ENCODE measurements around the gene SPTBN4. TPM values are rescaled to one million over a fixed set of nuclear protein-coding genes. Genes with fewer than 3 reads are reported as not detected.
"Not testable (repeated sequence)": the region's sequence is repeated elsewhere in the genome, so short reads cannot be mapped to it uniquely, and the experiment has no call there.

Gene SPTBN4
- 4.2 and 6.3 TPM in 2 replicates for total RNA-seq (2014; rRNA removed; shearing (Covaris generic); ENCODE audit: low replicate concordance)

DNA sequence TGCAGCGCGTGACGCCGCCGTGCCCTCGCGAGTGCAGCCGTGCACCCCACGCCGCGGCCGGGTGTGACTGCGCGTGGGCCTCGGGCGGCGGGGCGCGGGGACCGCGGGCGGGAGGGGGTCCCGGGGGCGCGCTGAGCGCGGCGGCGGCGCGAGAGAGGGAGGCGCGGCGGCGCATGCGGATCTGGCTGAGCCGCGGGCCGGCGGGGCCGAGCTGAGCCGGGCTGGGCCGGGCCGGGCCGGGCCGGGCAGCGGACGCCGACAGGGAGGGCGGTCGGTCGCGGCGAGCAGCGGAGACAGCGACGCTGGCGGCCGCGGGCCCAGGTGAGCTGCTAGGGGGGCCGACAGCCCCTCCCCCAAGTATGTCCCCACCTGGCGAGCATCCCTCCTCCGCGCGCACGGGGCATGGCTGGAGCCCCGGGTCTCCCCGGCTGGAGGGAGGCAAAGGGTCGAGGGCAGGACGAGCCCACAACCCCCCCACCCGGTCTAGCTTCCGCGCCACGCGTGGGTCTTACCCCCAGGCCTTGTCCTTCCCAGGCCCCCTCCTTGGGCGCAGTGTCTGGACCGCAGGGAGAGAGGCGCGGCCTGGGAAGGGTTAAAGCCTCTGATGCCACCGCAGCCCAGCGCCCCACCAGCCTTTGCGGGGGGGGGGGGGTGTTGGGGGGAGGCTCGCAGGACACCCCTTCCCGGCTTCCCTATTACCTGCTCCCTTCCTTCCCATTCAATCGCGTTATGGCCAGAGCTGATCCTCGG lies at the start of gene SPTBN4:
SPTBN4 (plus strand) TSS at position 17 of the 750 bp plus-strand sequence. CDS start 5,621 bp downstream, outside the sequence.
- no peak for DNase-seq (ENCODE audit: low read depth)
- in situ Hi-C loops (cut with HindIII; ENCODE audit: low pct_unique_long_range_greater_than_20kb, low sequenced_read_pairs), result no loop called here

DNA sequence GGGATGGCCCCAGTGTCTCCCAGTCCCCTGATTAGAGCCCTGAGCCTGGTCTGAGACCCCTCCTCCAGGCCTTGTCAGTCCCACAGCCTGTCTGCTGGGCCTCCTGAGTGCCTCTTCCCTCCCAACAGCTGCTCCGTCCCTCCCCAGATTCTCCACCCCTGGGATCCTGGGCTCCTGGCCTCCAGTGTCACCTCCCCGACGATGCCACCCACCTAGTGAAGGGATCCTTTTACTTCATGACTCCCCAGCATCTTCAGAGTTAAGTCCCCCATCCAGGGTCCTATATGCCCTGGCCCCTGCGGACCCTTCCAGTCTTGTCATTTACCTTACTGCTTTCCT lies 49.2 kb upstream of the SPTBN4 start:
- DNase-seq (ENCODE audit: low read depth), result no peak
- in situ Hi-C loops (cut with HindIII; ENCODE audit: low pct_unique_long_range_greater_than_20kb, low sequenced_read_pairs), result no loop called here

DNA sequence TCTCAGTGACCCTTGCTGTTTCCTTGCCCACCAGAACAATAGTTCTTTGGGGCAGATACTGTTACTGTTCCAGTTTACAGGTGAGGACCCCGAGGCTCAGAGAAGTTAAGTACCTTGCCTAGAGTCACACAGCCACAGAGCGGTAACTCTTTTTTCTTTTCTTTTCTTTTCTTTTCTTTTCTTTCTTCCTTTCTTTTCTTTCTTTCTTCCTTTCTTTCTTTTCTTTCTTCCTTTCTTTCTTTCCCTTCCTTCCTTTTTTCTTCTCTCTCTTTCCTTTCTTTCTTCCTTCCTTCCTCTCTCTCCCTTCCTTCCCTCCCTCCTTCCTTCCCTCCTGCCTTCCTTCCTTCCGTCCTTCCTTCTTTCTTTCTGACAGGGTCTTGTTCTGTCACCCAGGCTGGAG lies 48.8 kb upstream of the SPTBN4 start:
- no peak for DNase-seq (ENCODE audit: low read depth)
- in situ Hi-C loops (cut with HindIII; ENCODE audit: low pct_unique_long_range_greater_than_20kb, low sequenced_read_pairs), result no loop called here

DNA sequence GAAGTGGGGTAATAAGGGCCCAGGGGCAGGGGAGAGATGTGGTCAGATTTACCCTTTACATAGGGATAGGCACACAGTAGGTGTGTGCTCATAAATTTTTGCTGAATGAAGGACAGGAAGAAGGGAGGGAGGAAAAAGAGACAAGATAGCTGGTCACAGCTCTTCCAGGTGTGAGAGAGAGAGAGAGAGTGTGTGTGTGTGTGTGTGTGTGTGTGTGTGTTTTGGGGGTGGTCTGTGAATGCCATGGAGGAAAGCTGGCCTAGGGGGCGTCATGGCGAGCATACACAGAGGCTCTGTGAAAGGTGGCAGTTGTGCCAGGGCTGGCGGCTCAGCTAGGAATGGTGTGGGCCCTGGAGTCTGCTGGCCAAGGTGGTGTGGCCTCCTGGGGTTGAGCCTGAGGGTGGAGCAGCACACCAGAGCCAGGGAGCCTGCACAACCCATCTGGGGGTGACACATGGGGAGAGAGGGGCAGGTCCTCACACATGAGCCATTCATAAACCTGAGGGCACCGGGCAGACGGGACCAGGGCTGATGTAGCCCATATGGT lies 47.7 kb upstream of the SPTBN4 start:
- no peak for DNase-seq (ENCODE audit: low read depth)
- in situ Hi-C loops (cut with HindIII; ENCODE audit: low pct_unique_long_range_greater_than_20kb, low sequenced_read_pairs), result no loop called here

DNA sequence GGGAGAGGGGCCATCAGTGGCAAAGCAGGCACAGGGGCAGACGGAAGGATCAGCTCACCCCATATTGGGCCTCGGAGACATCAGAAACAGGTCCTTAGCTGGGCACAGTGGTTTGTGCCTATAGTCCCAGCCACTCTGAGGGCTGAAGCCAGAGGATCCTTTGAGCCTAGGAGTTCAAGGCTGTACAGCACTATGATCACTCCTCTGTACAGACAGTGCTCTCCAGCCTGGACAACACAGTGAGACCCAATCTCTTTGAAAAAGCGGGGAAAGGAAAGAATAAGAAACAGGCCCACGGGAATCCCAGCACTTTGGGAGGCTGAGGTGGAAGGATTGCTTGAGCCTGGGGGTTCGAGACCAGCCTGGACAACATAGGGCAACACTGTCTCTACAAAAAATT lies 47.0 kb upstream of the SPTBN4 start:
- no peak for DNase-seq (ENCODE audit: low read depth)

DNA sequence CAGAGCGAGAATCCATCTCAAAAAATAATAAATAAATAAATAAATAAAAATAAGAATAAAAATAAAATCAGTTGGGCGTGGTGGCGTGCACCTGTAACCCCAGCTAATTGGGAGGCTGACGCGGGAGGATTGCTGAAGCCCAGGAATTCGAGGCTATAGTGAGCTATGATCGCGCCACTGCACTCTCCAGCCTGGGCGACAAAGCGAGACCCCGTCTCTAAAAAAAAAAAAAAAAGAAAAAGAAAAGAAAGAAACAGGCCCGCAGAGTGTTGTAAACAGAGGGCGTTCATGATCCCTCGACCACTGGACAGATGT lies 46.4 kb upstream of the SPTBN4 start:
- no peak for DNase-seq (ENCODE audit: low read depth)
- in situ Hi-C loops (cut with HindIII; ENCODE audit: low pct_unique_long_range_greater_than_20kb, low sequenced_read_pairs), result no loop called here

More for the DNA sequence above, 47.0 kb upstream of the SPTBN4 start:
- in situ Hi-C loops (cut with HindIII; ENCODE audit: low pct_unique_long_range_greater_than_20kb, low sequenced_read_pairs), result no loop called here

DNA sequence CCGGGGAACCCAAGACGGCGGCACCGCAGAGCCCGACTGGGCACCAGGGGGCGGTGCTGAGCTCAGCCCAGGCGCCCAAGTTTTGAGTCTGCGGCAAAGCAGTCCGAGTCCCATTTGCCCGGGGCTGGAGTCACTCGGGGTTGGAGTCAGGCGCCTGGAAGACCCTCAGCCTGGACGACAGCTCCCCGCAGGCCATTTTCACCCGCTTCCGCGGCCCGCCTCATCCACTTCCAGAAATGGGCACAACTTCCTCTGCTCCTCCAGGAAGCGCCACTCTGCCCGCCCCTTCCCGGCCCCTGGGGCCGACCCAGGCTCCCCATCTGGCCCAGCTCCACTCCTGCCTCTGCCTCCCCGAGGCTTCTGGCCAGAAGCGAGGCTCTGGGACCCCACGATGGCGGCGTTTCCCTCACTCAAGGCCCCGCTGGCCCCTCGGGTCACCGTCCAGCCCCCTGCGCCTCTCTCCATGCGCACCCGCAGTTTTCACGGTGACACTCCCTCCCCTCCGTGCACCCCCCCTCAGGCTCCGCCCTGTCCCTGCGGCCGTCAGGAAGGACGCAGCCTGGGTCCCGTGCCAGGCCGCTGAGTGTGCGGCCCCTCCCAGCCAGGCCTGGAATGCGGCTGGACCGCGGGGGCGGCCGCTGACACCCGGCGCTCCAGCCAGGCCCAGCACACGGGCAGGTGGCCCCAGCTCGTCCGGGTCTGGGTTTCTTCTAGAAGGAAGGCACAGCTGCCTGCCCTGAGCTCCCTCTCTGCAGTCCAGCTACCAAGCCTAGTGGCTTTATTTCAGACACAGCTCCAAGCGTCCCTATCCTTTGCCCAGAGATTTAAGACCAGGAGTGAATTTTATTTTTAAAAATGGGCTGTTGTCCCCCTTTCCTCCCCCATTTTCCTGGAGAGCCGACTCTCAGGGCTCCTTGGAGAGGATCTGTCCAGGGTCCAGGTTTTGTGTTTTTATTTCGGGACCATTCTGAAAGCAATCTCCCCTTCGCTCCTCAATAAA lies 45.7 kb upstream of the SPTBN4 start:
- DNase-seq (ENCODE audit: low read depth), result peak; percentile 97
- in situ Hi-C loops (cut with HindIII; ENCODE audit: low pct_unique_long_range_greater_than_20kb, low sequenced_read_pairs), result no loop called here

DNA sequence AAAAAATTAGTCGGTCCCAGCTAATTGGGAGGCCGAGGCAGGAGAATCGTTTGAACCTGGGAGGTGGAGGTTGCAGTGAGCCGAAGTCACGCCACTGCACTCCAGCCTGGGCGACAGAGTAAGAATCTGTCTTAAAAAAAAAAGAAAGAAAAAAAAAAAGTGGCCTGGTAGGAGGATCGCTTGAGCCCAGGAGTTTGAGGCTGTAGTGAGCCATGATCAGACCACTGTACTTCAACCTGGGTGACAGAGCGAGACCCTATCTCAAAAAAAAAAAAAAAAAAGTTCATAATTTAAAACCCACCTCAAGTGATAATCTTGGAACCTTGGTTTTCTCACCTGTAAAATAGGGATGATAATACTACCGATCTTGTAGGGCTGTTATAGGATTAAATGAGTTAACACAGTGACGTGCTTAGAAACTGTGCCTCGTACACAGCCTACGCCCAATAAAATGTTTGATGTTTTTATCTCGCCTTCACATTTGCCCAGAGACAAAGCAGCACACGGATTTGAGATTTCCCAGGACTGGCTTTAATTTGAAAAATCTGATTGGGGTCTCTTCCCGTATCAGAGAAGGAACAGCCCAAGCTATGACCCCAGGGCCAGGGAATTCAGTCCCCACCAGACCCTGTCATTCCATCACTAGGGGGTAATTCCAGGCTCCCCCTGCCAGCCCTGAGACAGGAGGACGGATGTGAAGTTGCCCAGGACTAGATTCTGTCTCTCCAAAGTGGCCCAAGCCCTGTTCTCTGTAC lies 44.6 kb upstream of the SPTBN4 start:
- DNase-seq (ENCODE audit: low read depth), result no peak
- in situ Hi-C loops (cut with HindIII; ENCODE audit: low pct_unique_long_range_greater_than_20kb, low sequenced_read_pairs), result no loop called here

DNA sequence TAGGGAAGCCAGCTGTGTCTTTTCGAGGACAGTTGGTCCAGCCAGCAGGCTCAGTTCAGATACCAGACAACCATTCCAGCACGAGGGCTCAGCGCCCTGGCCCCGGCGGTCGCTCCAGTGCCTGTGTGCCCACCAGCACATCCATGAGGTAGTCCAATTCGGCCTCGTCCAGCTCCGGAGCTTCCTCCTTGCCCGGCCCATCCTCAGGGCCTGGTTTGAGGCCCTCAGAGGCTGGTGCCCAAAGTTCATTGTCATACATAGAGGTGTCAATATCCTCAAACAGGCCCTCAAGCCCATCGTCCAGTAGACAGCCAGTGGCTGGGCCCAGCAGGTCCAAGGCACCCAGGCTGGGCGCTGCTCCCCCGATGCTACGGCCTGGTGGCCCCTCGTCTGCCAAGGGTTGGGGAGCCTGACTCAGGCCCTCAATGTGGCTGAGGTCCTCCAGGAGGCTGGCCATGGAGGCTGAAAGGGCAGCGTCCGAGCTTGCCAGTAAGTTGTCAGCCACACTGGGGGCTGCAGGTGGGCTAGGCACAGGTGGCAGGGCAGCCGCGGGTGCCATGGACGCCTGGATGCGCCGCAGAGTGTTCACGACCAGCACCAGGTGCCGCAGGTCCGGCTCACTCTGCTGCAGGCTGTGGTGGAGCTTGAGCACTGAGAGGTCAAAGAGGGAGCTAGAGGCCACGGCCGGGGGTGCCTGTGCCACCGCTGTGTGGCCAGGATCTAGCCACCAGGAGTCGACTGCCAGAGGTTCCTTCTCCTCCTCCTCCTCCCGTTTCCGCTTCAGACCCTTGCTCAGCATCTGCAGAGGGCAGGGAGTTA lies 43.8 kb upstream of the SPTBN4 start:
- in situ Hi-C loops (cut with HindIII; ENCODE audit: low pct_unique_long_range_greater_than_20kb, low sequenced_read_pairs), result no loop called here
- DNase-seq (ENCODE audit: low read depth), result no peak

DNA sequence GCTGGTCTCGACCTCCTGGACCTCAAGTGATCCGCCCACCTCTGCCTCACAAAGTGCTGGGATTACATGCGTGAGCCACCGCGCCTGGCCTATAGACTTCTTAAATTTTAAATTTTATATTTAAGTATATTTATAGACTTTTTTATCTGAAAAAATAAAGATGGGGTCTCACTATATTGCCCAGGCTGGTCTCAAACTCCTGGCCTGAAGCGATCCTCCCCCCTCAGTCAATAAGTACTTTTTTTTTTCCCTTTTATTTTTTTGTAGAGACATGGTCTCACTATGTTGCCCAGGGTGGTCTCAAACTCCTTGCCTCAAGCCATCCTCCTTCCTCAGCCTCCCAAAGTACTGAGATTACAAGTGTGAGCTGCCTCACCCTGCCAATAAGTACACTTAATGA lies 42.9 kb upstream of the SPTBN4 start:
- in situ Hi-C loops (cut with HindIII; ENCODE audit: low pct_unique_long_range_greater_than_20kb, low sequenced_read_pairs), result no loop called here
- no peak for DNase-seq (ENCODE audit: low read depth)

DNA sequence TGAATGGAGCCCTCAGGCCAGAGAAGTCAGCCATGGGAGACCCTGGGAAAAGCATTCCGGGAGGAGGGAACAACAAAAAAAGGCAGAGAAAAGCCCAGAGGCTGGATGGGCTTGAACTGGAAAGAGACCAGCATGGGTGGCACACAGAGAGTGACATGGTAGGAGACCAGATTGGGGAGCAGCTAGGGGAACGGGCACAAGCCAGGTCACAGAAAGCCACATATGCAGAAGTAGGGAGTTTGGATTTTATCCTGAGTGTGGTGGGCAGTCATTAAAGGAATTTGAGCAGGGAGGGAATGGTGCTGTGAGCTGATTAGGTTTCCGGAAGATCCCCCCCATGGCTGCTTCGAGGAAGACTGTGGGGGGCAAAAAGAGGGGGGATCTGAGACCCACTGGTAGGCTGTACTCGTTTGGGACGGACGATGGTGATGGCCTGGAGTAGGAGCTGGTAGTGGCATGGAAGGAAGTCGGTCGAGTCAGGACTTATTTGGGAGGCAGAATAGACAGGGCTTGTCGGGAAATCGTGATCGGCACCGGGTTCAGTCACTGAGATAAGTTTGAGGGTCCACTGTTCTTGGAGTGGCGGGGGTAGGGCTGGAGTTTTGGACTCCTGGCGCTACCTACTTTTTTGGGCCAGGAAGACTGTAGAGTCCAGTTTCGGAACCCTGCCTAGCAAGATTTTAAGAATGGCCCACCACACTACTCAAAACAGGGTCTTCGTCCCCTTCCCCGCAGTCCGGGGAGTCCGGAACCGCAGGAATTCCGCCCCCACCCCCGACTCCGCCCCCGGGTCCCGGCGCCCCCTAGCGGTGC lies 42.0 kb upstream of the SPTBN4 start:
- peak; percentile 44 for DNase-seq (ENCODE audit: low read depth)

DNA sequence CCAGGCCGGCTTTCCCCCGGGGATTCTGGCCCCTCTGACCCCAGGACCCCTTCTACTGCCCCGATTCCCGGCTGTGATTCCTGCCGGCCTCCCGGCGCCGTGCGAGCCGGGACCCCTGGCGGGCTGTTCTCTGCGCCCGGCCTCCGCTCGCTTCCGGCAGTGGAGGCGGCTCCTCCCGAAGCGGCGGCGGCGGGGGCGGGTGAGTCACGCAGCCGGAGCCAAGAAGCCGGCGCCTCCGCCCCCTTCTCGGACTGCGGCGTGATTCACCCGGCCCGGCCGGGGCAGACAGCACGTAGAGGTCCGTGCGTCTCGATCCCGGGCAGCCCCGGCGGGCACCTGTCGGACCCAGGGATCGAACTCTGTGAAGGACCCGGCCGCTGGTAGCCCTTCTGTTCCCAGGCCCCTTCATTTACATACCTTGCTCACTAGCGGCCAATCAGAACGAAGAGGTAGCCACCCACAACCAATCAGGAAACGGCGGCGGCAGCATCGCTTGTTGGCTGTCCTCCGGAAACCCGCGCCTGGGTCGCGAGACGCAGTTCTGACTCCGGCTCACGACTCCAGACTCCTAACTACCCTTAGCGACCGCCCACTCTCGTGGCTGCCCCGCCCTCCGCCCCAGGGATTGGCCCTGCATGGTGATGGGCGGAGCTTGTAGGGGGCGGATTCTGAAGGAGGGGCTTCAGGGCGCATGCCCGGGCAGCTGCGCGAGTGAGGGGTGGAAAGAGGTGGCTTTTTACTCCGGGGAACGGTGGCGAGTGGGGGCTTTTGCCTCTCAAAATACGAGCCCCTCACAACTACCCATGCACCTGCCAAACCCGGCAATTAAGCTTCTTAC lies 41.1 kb upstream of the SPTBN4 start, which contains the start of gene SERTAD1:
SERTAD1 (minus strand) TSS at position 543 of the 838 bp plus-strand sequence. CDS start 2,446 bp downstream, outside the sequence.
- DNase-seq (ENCODE audit: low read depth), result peak; percentile 100
- in situ Hi-C loops (cut with HindIII; ENCODE audit: low pct_unique_long_range_greater_than_20kb, low sequenced_read_pairs), result no loop called here

More for the DNA sequence above, 42.0 kb upstream of the SPTBN4 start:
- in situ Hi-C loops (cut with HindIII; ENCODE audit: low pct_unique_long_range_greater_than_20kb, low sequenced_read_pairs), result no loop called here

DNA sequence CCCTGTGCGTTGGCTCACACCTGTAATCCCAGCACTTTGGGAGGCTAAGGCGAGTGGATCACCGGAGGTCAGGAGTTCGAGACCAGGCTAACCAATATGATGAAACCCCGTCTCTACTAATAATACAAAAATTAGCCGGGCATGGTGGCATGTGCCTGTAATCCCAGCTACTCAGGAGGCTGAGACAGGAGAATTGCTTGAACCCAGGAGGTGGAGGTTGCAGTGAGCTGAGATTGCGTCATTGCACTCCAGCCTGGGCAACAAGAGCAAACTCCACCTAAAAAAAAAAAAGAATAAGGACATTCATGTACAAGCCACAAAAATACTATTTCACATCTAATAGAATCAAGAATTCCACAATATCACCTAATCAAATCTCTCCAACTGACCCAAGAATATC lies 38.6 kb upstream of the SPTBN4 start:
- DNase-seq (ENCODE audit: low read depth); in situ Hi-C loops (cut with HindIII; ENCODE audit: low pct_unique_long_range_greater_than_20kb, low sequenced_read_pairs): not testable (repeated sequence)

DNA sequence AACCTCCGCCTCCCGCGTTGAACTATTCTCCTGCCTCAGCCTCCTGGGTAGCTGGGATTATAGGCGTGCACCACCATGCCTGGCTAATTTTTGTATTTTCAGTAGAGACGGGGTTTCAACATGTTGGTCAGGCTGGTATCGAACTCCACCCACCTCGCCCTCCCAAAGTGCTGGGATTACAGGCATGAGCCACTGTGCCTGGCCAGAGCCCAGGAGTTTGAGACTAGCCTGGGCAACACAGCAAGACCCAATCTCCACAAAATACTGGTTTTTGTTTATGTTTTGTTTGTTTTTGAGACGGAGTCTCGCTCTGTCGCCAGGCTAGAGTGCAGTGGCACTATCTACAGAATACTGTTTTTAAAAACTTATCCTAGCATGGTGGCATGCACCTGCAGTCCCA lies 36.6 kb upstream of the SPTBN4 start:
- in situ Hi-C loops (cut with HindIII; ENCODE audit: low pct_unique_long_range_greater_than_20kb, low sequenced_read_pairs); DNase-seq (ENCODE audit: low read depth): not testable (repeated sequence)

DNA sequence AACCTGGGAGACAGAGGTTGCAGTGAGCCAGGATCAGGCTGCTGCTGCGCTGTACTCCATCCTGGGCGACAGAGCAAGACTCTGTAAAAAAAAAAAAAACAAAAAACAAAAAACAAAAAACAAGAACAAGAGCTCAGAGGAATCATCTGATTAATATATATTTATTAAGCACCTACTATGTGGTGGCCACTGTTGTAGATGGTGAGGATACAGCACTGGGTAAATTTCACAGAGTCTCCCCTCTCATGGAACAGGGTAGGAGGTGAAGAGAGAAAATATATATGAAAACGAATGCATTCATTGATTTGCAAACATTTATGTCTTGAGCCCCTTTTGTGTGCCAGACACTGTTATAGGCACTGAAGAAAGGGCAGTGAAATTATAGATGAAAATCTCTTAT lies 35.1 kb upstream of the SPTBN4 start:
- in situ Hi-C loops (cut with HindIII; ENCODE audit: low pct_unique_long_range_greater_than_20kb, low sequenced_read_pairs), result no loop called here
- no peak for DNase-seq (ENCODE audit: low read depth)

DNA sequence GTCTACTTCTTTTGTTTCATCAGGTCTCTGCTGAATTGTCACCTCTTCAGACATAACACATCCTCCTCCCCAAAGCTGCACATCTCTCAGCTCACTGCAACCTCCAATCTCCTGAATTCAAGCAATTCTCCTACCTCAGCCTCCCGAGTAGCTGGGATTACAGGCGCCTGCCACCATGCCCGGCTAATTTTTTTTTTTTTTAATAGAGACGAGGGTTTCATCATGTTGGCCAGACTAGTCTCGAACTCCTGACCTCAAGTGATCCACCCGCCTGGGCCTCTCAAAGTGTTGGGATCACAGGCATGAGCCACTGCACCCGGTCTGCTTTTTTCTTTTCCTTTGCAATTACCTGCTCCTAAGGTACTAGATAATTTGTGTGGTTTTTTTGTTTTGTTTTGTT lies 34.0 kb upstream of the SPTBN4 start:
- DNase-seq (ENCODE audit: low read depth); in situ Hi-C loops (cut with HindIII; ENCODE audit: low pct_unique_long_range_greater_than_20kb, low sequenced_read_pairs): not testable (repeated sequence)

Data from Caki2 (cell line).